MM.1S (cell line): ENCODE data around the gene RAB31.

ENCODE experiments used
- DNase-seq: peaks from one replicate; pipeline ENCODE4 v3.0.0-alpha.2; 2015
- H2AFZ ChIP-seq: fragments of 300-600 bp; sonication (generic); 2 replicates; pipeline ENCODE4 v1.6.0; 2016; ENCODE audit warnings: antibody characterized with exemption, low read length
- H3F3A ChIP-seq: fragments of 300-600 bp; sonication (generic); 2 replicates; pipeline ENCODE4 v1.6.1; 2016; ENCODE audit warnings: mild to moderate bottlenecking, antibody characterized with exemption, low read length, moderate library complexity, mixed read lengths; ENCODE audit not compliant: insufficient read depth
- H3K27ac ChIP-seq: fragments of 300-600 bp; sonication (generic); 2 replicates; pipeline ENCODE4 v1.5.1; 2016; ENCODE audit warnings: mild to moderate bottlenecking, low read length
- H3K27me3 ChIP-seq: fragments of 300-600 bp; sonication (generic); replicated peaks from 2 replicates; pipeline ENCODE4 v1.6.0; 2016; ENCODE audit warnings: low read length; ENCODE audit not compliant: insufficient read depth
- H3K36me3 ChIP-seq: fragments of 300-600 bp; sonication (generic); replicated peaks from 2 replicates; pipeline ENCODE4 v1.6.1; 2016; ENCODE audit warnings: mild to moderate bottlenecking, low read length, mixed read lengths; ENCODE audit not compliant: insufficient read depth
- H3K4me1 ChIP-seq: fragments of 300-600 bp; sonication (generic); 2 replicates; pipeline ENCODE4 v1.6.1; 2016; ENCODE audit warnings: low read length, mixed read lengths
- H3K4me2 ChIP-seq: fragments of 300-600 bp; sonication (generic); 2 replicates; pipeline ENCODE4 v1.6.0; 2016; ENCODE audit warnings: low read depth, low read length
- H3K4me3 ChIP-seq: fragments of 300-600 bp; sonication (generic); 2 replicates; pipeline ENCODE4 v1.5.1; 2016; ENCODE audit warnings: low read length, mixed read lengths
- H3K79me2 ChIP-seq: fragments of 300-600 bp; sonication (generic); 2 replicates; pipeline ENCODE4 v1.6.1; 2016; ENCODE audit warnings: mixed run types, low read length, mixed read lengths
- H3K9ac ChIP-seq: fragments of 300-600 bp; sonication (generic); 2 replicates; pipeline ENCODE4 v1.6.1; 2016; ENCODE audit warnings: low read length, mixed read lengths
- H3K9me2 ChIP-seq: fragments of 300-600 bp; sonication (generic); replicated peaks from 2 replicates; pipeline ENCODE4 v1.6.1; 2016; ENCODE audit warnings: mild to moderate bottlenecking, low read length, mixed read lengths; ENCODE audit not compliant: insufficient read depth
- H3K9me3 ChIP-seq: fragments of 300-600 bp; sonication (generic); replicated peaks from 2 replicates; pipeline ENCODE4 v1.6.1; 2016; ENCODE audit warnings: mild to moderate bottlenecking, low read length, mixed read lengths; ENCODE audit not compliant: insufficient read depth
- H4K20me1 ChIP-seq: fragments of 300-600 bp; sonication (generic); 2 replicates; pipeline ENCODE4 v1.6.1; 2016; ENCODE audit warnings: mild to moderate bottlenecking, low read length, moderate library complexity, mixed read lengths; ENCODE audit not compliant: insufficient read depth
- CTCF ChIP-seq: fragments of 300-600 bp; sonication (generic); IDR thresholded peaks from 2 replicates; pipeline ENCODE4 v1.5.1; 2016; ENCODE audit warnings: antibody characterized with exemption, low read length, mixed read lengths
- EZH2 ChIP-seq: fragments of 300-600 bp; sonication (generic); optimal IDR thresholded peaks from 2 replicates; pipeline ENCODE3; 2017; ENCODE audit warnings: low read depth, mild to moderate bottlenecking, antibody characterized with exemption, low read length, mixed read lengths
- EZH2phosphoT487 ChIP-seq: fragments of 300-600 bp; sonication (generic); IDR thresholded peaks from 2 replicates; pipeline ENCODE4 v1.6.1; 2018; ENCODE audit warnings: antibody characterized with exemption, low read length

Gene RAB31

GRCh38 chr18:9905401-9905922 is 197.4 kb downstream of the RAB31 start:
- Histone ChIP-seq H3K36me3 (no peaks in the 10 kb centered on the region), H3K9me3 (no peaks in the 10 kb centered on the region), H3K27me3 (no peaks in the 10 kb centered on the region), H3K9ac (no peak overlapping the region), H3K4me2 (no peak overlapping the region), H3F3A (no peaks in the 10 kb centered on the region), H3K9me2 (no peaks in the 10 kb centered on the region), H3K79me2 (no peaks in the 10 kb centered on the region), H3K4me3 (no peak overlapping the region), H3K4me1 (no peaks in the 10 kb centered on the region), H4K20me1 (no peaks in the 10 kb centered on the region), H2AFZ (no peak overlapping the region), H3K27ac (no peak overlapping the region)
- TF ChIP-seq EZH2 (no peak), CTCF (no peak), EZH2phosphoT487 (no peak)
- no peak for DNase-seq

DNA sequence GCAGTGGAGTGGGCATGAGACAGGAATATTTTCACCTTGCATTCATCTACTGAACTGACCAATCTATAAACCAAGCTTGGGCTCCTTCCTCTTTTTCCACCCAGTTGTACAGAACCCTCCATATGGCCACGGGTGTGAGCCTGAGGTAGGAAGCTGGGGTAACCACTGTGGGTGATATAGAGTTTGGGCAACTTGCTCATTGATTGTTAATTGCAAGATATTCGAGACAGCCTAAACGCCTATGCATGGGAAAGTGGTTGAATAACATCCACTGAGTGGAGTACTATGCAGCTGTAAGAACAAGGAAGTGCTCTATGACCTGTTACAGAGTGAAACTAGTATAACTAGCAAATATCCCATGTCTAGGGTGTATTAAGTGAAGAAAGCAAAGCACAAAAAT is 198.4 kb downstream of the RAB31 start:
- Histone ChIP-seq H3K79me2 (no peaks in the 10 kb centered on the region), H3K36me3 (no peaks in the 10 kb centered on the region), H3K27ac (no peak overlapping the region), H3K4me2 (no peak overlapping the region), H4K20me1 (no peaks in the 10 kb centered on the region), H3K9me3 (no peaks in the 10 kb centered on the region), H3K9me2 (no peaks in the 10 kb centered on the region), H3K4me1 (no peaks in the 10 kb centered on the region), H2AFZ (no peak overlapping the region), H3K9ac (no peak overlapping the region), H3K27me3 (no peaks in the 10 kb centered on the region), H3K4me3 (no peak overlapping the region), H3F3A (no peaks in the 10 kb centered on the region)
- TF ChIP-seq CTCF (no peak), EZH2phosphoT487 (no peak), EZH2 (no peak)
- no peak for DNase-seq

GRCh38 chr18:9907867-9908266 is 199.8 kb downstream of the RAB31 start:
- no peaks in the 10 kb centered on the region for H3K9me2 ChIP-seq
- TF ChIP-seq CTCF (no peak), EZH2phosphoT487 (no peak), EZH2 (no peak)
- DNase-seq, result no peak

More at GRCh38 chr18:9907867-9908266, 199.8 kb downstream of the RAB31 start:
- Histone ChIP-seq H3F3A (no peaks in the 10 kb centered on the region), H3K4me2 (no peak overlapping the region), H3K4me3 (no peak overlapping the region), H3K79me2 (no peaks in the 10 kb centered on the region), H2AFZ (no peak overlapping the region), H4K20me1 (no peaks in the 10 kb centered on the region), H3K27ac (no peak overlapping the region), H3K9me3 (no peaks in the 10 kb centered on the region), H3K9ac (no peak overlapping the region), H3K4me1 (0 out of 2 replicates have a peak, but pooled peaks cover under 1% of the 10 kb centered on the region), H3K36me3 (no peaks in the 10 kb centered on the region), H3K27me3 (no peaks in the 10 kb centered on the region)
